C4-2B (cell line): ENCODE measurements around the gene TRPV5.
A peak's percentile ranks its signal among the peaks of the same experiment; 100 is the strongest.

Experiments
- H3K27ac ChIP-seq: fragments of 450-650 bp; 2 replicates; pipeline ENCODE4 v1.5.1; 2017
- CTCF ChIP-seq: fragments of 450-650 bp; conservative IDR thresholded peaks from 2 replicates; pipeline ENCODE4 v1.5.1; 2017; ENCODE audit warnings: mild to moderate bottlenecking
- ZFX ChIP-seq: fragments of 450-650 bp; IDR thresholded peaks from 2 replicates; pipeline ENCODE4 v1.6.1; 2017

The TRPV5 gene

GRCh38 chr7:142891490-142892082, 42.0 kb downstream of the TRPV5 start:
- no peak for TF ChIP-seq ZFX
- TF ChIP-seq CTCF: no peak
- peak overlapping the region; percentile 93; the same call in 1 of the 2 replicates for H3K27ac ChIP-seq

- TF ChIP-seq ZFX: no peak
- TF ChIP-seq CTCF: no peak
- no peak overlapping the region for H3K27ac ChIP-seq
Observed at GRCh38 chr7:142890874-142891485, 42.6 kb downstream of the TRPV5 start.

- H3K27ac ChIP-seq: no peak overlapping the region
- TF ChIP-seq CTCF: no peak
- TF ChIP-seq ZFX: no peak
Observed at GRCh38 chr7:142889816-142890215, 43.7 kb downstream of the TRPV5 start.

- no peak for TF ChIP-seq CTCF
- TF ChIP-seq ZFX: no peak
- peak overlapping the region; percentile 81 for H3K27ac ChIP-seq
Observed at GRCh38 chr7:142887282-142888015, 46.1 kb downstream of the TRPV5 start.

- peak overlapping the region; percentile 81 for H3K27ac ChIP-seq
- TF ChIP-seq ZFX (no peak), CTCF (no peak)
Observed at GRCh38 chr7:142886866-142887265, 46.7 kb downstream of the TRPV5 start.

- H3K27ac ChIP-seq: peak within 1 kb of the TSS; percentile 81
- TF ChIP-seq CTCF (no peak), ZFX (no peak)
Observed at GRCh38 chr7:142885311-142886230, 48.0 kb downstream of the TRPV5 start, which contains the start of gene TRPV6. TRPV6 (minus strand) TSS chr7:142885745.
